ENCODE results near the gene SYT10.
"Not testable (repeated sequence)": the region's sequence is repeated elsewhere in the genome, so short reads cannot be mapped to it uniquely, and the experiment has no call there.

Gene SYT10, protein sequence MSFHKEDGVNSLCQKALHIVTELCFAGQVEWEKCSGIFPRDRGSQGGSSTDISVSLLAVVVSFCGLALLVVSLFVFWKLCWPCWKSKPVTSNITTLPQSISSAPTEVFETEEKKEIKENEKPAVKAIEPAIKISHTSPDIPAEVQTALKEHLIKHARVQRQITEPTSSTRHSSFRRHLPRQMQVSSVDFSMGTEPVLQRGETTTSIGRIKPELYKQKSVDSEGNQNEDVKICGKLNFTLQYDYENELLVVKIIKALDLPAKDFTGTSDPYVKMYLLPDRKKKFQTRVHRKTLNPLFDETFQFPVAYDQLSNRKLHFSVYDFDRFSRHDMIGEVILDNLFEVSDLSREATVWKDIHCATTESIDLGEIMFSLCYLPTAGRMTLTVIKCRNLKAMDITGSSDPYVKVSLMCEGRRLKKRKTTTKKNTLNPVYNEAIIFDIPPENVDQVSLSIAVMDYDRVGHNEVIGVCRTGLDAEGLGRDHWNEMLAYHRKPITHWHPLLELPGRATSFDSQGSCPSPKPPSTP

DNA sequence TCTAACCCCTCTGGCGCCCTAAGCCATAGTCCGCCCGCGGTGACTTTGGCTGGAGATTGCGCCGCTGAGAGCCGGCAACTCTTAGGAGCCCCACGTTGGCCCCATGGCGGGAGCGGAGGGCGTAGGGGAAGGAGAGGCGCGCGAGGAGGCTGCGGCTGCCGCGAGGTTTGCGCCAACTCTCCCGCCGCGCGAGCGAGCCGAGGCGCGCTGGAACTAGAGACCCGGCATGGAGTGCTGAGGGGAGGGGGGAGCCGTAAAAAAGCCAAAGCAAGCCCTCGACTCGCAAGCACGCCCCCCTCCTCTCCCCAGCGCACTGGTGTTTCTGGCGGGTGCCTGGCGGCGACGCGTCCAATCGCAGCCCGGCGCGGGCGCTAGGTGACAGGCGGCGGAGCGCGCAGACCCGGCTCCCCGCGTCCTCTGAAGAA lies at the start of gene SYT10:
Gene SYT10, minus strand, starts transcription at position 233 of the 425 bp plus-strand sequence. CDS start 297 bp downstream, outside the sequence.
- DNase-seq (ENCODE audit: low read depth in 3 of 3): no peak

DNA sequence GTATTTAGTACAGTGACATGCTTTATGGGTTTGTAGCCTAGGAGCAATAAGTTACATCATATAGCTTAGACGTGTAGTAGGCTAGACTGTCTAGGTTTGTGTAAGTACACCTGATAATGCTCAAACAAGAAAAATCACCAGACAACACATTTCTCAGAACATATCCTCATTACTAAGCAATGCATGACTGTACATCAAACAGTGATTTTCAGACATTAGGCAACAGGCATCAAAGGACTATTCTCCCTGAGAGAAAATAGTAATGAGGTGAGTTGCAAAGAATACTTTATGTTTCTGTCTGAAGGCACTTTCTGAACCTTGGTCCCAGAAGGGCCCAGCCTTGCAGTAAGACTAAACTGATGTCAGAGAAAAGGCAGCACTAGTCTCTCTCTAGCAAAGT lies 48.4 kb upstream of the SYT10 start:
- DNase-seq (ENCODE audit: low read depth in 3 of 3): no peak

DNA sequence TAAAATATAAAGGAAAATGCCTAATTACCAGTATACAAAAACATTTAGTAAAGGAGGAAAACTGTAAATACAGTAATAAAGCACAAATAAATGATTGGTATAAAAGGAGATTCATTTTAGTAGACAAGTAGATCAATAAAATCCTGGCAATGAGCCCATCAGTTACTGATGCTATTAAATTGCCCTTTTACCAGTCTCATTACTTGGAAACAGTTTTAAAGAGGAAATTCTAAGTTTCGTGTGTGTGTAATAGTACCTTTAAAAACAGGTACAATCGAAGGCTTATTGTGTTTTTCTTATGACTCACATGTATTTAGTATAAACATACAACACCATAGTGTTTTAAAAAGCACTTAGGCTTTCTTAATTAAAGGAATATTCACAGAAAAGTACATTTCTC lies 46.4 kb upstream of the SYT10 start:
- DNase-seq (ENCODE audit: low read depth in 3 of 3): no peak

DNA sequence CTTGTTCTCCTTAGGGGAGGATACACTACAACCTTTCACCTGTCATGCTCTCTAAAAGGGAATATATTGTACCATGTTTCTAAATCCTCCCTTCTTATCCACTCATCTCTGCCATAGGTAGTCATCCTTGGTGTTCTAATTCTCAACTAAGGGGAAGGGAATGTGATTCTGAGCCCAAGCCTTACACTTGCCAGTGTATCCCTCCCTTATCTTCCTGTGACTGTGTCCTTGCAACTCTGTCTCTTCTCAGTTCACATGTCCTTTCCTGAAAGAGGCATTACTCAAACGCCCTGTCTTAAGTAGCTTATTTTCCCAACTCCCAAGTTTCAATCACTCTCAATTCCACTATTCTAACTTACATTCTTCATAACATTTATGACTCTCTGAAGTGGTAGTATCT lies 44.5 kb upstream of the SYT10 start:
- DNase-seq (ENCODE audit: low read depth in 3 of 3): no peak

DNA sequence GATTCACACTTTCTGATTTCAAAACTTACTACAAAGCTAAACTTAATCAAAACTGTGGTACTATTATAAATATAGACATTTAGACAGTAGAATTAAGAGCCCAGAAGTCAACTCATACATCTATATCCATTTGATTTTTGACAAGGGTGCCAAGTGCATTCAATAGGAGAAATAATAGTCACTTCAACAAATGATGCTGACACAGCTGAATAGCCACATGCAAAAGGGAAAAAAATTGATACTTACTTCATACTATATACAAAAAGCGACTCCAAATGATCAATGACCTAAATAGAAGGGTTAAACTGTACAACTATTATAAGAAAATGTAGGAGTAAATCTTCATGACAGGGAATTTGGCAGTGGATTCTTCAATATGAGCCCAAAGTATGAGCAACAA lies 40.7 kb upstream of the SYT10 start:
- DNase-seq (ENCODE audit: low read depth in 3 of 3): no peak

DNA sequence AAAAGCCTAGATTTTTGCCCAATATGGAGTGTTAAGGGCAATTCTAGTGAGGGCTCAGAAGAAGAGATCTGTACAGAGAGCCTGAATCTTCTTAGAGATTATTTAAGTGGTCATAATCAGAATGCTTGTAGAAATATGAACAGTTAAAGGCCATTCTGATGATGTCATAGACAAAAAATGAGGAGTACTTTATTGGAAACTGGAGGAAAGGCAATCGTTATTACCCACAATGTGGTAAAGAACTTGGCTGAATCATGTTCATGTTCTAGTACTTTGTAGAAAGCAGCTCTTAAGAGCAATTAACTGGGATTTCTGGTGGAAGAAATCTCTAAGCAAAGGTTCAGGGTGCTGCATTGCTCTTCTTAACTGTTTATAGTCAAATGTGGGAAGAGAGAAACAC lies 36.4 kb upstream of the SYT10 start:
- no peak for DNase-seq (ENCODE audit: low read depth in 3 of 3)

DNA sequence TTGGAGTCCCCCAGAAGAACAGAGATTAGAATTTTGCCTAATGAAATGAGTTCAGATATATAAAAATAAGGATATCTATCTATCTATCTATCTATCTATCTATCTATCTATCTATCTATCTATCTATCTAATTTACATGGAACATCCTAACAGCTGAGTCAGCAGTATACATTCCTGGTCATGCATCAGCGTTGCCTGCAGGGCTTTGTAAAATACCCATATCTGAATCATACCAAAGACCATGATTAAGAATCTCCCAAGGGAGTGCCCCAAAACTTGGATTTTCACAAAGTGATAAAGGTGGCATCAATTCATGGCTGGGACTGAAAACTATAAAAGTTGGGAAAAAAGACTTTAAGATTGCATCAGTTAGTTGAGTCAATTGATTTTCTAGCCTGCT lies 32.7 kb upstream of the SYT10 start:
- no peak for DNase-seq (ENCODE audit: low read depth in 3 of 3)

DNA sequence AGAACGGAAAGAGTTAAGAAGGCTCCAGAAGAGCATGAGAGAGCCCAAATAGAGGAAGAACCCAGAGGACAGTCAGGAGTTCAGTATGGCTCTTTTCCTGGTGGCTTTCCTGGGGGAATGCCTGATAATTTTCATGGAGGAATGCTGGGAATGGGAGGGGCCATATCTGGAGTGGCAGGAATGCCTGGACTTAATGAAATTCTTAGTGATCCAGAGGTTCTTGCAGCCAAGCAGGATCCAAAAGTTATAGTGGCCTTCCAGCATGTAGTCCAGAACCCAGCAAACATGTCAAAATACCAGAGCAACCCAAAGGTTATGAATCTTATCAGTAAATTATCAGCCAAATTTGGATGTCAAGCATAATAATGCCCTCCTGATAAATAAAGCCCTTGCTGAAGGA lies 15.5 kb upstream of the SYT10 start:
- DNase-seq (ENCODE audit: low read depth in 3 of 3): no peak

DNA sequence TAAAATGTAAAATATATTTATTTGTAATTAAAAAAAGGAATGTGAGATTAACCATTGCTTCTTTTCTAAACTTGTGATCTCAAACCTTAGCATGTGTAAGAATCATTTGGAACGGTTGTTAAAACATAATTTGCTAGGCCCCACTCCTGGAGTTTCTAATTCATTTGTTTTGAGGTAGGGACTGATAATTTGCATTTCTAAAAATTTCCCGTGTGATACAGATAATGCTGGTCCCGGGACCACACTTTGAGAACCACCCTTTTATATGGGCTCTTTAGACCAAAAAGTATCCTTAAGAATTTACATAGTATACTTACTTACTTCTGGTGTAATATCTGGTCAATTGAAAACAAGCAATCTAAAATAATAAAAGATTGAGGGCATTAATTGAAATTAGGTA lies 10.9 kb upstream of the SYT10 start:
- DNase-seq (ENCODE audit: low read depth in 3 of 3): no peak

DNA sequence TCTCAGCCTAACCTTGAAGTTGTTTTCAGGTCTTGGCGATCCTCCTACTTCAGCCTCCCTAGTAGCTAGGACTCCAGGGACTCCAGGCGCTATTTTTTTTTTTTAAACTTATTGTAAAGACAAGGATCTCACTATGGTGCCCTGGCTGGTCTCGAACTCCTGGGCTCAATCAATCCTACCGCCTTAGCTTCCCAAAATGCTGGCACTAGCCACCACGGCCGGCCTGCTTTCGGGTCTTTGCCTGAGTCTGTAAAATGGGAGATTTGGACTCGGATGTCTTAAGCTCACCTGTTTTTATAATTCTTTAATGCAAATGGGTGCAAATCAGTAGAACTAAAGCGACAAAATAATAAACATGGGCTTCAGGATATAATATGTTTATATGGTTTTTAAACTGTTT lies 858 bp upstream of the SYT10 start:
- no peak for DNase-seq (ENCODE audit: low read depth in 3 of 3)

DNA sequence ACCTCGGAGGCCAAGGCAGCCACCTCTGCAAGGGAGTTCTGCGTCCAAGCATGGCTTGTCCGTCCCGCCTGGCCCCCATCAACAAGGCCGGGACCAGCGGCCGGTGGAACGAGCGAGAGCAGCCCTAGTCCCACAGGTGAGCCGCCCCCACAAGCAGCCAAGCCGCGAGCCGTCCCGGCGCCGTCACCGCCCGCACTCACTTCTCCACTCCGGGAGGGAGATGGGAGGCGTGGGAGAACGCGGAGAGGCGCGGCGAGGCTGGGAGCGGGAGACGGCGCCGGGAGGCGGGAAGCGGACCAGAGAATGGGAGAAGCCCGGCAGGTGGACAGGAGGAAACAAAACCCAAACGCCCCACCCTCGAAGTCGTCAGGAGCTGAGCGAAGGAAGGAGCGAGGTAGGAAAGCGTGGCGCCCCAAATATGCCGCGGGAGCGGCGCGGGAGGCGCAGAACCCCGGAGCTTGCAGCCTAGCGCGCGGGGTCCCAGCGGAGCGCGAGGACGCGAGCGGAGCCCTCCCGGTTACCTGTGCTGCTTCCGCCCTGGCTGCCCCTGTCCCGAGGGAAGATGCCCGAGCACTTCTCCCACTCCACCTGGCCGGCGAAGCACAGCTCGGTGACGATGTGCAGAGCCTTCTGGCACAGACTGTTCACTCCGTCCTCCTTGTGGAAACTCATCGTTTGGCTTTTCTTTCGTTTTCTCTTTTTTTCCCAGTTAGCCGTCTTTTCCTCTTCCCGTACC lies 600 bp downstream of the SYT10 start:
- DNase-seq (ENCODE audit: low read depth in 3 of 3): no peak

DNA sequence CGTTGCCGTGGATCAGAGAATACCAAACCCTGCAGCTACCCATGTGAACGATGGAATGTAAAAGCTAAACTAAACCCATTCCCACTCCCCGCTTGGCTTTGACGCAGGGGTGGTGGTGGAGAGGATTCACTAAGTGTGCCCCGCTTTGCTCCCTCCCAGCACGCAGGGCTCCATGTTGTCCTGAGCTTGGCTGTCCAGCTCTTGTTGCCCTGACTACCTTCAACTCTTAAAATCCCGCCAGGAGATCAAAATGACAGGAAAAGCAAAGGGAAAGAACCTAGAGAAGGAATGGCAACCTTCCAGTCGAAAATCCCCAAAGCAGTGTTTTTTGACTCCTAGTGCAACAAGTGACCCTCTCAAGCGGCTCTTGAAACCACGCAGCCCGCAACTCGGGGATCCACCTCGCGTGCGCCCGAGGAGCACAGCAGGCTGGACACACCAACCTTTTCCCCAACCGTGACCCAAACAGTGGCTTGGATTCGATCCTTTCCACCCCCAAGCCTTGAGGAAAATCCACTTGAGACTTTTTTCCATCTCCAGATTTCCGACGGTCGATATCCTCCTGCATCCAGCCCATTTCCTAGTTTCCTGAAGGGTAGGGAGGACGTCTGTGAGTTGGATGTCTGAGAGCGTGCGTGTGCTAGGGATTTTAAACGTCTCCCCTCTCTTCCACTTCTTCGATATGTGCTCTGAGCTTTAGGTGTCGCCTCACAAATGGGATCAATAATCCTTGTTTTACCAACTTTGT lies 1.4 kb downstream of the SYT10 start:
- no peak for DNase-seq (ENCODE audit: low read depth in 3 of 3)

DNA sequence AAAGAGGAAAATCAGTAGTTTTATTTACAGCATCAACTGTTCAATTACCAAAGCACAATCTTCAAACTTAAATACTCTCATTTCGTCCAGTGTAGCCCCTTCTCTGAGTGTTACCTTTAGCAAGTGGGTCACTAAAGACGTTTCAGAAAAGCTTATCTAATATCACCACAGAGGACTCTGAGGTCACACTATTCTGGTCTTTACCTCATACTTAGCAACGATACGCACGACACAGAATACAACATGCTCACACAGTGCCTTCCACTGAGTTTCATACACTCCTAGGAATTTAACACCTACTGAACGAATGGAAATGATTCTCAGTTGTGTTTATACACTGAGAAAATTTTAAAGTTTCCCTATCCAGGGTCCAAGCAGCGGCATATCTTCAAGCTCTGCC lies 2.0 kb downstream of the SYT10 start:
- no peak for DNase-seq (ENCODE audit: low read depth in 3 of 3)

DNA sequence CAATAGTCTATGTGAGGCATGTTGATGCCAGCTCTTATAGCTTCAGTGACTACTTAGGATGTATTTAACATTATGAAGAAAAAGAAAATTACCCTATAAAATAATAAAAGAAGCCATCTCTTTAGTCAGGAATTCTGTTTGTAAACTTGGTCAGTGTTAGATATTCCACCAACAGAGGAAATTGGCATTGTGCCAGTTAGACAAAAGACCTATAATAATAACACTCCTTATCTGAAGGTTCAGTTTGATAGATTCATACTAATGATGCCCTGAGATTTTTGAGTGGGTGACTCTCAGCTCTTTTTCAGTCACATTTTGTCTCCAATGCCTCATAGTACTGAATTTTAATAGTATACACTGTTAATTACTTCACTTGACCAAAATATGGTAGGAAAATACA lies 6.6 kb downstream of the SYT10 start:
- DNase-seq (ENCODE audit: low read depth in 3 of 3): no peak

DNA sequence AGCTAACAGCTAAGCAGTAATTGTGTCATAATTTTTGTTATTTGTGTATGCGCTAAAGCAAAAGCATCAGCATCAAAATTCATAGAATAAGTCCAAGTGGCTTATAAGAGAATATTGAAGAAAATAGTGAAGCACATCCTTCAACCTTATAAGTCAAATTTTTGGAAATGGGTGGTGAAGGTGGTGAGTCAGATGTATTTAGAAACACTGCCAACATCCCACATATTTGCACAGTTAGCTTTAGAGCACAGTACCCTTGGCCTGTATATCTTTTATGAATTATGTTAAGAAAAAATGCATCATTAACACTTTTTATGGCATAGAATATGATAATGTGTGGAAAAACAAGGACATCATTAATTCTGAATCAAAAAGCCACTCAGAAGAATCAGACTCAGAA lies 8.0 kb downstream of the SYT10 start:
- DNase-seq (ENCODE audit: low read depth in 3 of 3): no peak

DNA sequence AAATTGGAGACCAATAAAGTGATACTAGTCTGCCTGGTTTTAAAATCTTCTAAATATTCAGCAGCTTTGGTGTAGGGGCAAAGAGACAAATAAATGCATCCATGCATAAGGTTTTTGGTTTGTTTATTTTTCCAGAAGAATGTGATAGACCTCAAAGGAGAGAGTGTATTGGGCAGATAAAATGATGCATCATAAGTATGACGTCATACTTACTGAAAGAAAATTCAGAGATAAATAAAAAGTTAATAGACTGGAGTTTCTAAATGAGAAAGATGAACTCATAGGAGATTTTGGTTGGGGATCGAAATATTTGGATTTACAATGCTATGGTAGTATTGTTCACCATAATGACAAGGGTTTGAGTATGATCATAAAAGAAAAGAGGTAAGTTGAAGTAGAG lies 10.2 kb downstream of the SYT10 start:
- DNase-seq (ENCODE audit: low read depth in 3 of 3): no peak

DNA sequence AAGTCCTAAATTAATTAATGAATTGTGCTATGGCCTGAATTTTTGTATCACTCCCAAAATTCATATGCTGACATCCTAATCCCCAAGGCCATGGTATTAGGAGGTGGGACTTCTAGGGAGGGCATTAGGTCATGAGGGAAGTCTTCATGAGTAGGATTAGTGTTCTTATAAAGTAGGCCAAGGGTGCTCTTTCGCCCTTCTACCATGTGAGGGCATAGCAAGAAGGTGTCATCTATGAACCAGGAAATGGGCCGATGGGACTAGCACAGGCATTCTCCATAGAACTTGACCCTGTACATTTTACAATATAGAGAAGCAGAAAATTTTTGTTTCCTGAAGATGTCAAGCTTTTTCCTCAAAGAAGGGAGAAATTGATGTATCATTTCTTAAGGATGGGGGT lies 12.5 kb downstream of the SYT10 start:
- no peak for DNase-seq (ENCODE audit: low read depth in 3 of 3)

DNA sequence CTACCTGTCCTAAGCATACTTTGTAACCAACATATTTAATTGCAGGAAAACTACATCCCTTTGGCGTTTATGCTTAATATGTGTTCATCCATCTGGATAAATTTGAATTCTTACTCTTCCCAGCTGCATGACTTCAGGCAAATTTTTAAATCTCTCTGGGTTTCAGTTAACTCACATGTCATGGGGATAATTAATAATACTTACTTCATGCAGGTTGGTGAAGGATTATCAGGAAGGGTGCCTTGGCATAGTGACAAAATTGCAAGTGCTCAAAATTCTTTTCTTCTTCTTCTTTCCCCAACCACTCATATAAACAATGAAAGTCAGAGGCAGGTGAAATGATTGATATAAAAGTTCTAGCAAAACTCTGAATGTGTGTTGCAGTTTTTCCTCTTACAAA lies 15.9 kb downstream of the SYT10 start:
- DNase-seq (ENCODE audit: low read depth in 3 of 3): no peak

DNA sequence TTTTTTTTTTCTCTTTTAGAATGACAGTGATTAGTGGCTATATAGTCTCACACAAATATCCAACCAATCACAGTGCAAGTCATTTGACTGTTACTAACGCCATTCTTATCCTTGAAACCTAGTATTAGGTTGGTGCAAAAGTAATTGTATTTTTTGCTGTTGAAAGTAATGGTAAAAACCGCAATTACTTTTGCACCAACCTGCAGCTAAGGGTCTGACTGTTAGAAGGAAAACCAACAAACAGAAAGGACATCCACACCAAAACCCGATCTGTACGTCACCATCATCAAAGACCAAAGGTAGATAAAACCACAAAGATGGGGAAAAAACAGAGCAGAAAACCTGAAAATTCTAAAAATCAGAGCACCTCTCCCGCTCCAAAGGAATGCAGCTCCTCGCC lies 27.2 kb downstream of the SYT10 start:
- DNase-seq (ENCODE audit: low read depth in 3 of 3): not testable (repeated sequence)

DNA sequence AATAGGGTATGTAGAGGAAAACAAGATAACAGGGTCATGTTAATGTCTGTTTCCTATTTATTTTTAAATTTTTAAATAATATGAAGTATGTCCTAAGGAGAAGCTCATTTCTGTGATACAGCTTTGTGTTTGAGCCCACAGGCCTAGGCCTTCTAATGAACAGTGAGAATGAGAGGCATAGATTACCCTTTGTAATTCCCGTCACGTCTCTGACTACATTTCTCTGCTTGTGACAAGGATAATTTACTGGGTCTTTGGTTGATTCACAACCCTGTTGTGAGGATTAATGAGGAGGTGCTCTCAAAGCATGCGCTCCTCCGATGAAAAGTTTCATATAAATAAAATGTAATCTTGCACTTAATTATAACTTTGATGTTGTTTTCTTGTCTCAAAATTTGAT lies 56.1 kb downstream of the SYT10 start:
- no peak for DNase-seq (ENCODE audit: low read depth in 3 of 3)

DNA sequence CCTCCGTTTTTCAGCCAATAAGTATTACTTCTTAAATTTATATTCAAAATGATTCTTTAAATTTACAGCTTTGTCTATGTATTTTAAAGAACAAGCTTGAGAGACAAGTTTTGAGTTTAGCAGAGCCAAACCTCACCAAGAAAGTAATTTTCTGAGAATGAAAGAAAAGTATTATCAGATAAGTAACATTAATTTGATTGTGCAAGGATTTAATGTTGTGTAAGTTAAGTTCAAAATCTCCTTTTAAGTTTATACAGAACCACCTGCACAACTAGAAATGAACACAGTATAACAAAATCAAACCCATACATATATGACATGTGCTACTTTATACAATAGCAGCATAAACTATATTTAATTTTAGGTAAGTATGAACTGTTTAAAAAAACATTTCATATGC lies 63.5 kb downstream of the SYT10 start:
- DNase-seq (ENCODE audit: low read depth in 3 of 3): no peak

DNA sequence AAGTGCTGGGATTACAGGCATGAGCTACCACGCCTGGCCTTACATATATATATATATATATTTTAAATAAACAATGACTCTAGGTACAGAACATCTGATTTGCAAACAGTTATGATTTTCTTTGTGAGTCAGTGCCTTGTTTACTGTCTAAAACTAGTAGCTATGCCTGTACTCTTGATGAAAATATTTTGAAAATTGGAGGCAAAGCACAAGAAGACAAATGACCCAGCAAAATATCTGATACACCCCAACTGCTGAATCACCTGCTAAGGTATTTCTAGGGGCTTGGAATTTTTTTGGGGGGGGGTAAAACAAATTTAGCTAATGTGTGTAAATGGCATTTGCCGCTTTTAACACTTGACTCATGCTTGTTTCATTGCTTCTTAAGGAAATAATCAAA lies 69.3 kb downstream of the SYT10 start:
- DNase-seq (ENCODE audit: low read depth in 3 of 3): no peak
